ENCODE data around the gene TECPR2.
"Not testable (repeated sequence)": the region's sequence is repeated elsewhere in the genome, so short reads cannot be mapped to it uniquely, and the experiment has no call there.

Gene TECPR2

DNA sequence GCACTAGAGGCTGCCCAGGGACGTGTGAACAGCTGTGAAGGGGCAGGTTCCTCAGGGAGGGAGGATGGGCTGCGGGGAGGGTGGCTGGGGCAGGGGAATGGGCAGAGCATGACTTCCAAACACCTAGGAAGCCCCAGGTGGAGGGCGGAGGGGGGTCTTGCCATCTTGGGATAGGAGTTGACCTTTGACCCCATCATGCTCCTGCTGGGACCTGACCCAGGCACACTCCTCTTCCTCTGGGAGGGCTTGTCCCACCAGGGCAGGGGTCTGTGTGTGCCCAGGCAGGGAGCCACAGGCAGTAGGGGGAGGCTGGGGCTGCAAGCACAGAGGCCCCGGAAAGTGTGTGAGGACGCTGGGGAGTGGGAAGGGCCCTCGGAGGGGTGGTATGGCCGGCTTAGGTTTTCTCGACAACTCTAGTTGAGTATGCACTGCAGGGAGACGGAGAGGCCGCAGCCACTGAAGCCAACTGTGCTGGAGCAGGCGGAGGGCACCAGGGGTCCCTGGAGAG lies 150.1 kb downstream of the TECPR2 start:
- no peak for DNase-seq

DNA sequence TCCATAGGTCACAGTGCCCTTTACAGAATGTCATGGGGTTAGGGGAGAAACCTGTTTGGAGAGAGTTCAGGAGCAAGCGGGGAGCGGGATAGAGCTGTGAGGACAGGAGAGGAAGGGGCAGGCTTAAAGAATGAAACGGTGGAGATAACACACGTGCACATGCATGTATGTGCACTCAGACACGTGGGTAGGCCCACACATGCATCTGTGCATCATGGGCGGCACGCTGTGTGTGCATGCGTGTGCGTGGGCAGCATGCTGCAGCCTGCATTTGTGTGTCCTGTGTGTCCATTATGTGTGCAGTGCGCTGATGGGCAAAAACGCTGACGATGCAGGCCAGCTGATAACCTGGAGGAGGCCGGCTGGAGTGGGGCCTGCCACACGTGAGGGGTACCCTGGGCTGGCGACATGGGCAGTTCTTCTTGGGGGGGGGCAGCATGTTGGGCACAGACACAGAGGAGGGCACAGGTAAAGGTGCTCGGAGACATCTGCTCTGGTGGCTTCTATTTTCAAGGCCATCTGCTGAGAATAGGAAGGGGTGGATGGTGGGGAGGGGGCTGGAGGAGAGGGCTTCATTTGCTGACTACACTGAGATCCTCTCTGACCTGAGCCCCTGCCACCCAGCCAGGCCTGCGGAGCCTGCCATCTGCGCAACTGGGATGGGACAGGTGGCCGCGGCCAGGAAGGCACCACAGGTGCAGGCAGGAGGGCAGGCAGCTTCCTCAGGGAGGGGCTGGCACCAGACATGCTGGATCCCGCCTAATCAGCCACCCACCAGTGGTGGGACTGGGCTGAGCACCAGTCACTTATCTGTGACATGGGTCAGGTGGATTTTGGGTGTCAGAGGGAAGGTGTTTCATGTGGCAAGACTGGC lies 151.4 kb downstream of the TECPR2 start:
- no peak for DNase-seq

DNA sequence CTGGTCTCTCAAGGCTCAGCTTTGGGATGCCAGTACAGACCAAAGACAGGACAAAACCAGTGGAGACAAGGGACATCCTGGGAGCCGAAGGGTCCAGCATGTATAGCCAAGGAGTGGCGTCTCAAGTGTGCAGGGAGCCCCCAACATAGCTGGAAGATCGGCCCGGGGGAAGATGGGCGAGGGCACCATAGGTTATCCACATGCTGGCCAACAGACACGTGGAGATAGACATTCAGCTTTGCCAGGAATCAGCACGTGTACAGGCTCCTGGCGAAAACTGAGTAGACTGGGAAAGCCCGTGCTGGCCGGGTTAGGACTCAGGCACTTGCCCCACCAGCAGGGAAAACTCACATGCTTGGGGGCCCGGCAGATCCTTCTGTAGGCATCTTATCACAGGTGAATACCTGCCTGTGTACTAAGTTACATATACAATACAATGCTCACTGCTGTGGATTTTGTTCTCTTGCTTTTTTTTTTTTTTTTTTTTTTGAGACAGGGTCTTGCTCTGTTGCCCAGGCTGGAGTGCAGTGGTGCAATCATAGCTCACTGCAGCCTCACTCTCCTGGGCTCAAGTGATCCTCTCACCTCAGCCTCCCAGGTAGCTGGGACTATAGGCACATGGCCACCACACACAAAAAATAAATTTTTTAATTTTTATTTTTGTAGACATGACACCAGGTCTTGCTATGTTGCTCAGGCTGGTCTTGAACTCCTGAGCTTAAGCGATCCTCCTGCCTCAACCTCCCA lies 152.4 kb downstream of the TECPR2 start:
- DNase-seq: no peak

GRCh38 chr14:102516531-102517391 lies 154.0 kb downstream of the TECPR2 start:
- peak; percentile 18 for DNase-seq

- no peak for DNase-seq
Measured at GRCh38 chr14:102517392-102518062, 154.8 kb downstream of the TECPR2 start.

DNA sequence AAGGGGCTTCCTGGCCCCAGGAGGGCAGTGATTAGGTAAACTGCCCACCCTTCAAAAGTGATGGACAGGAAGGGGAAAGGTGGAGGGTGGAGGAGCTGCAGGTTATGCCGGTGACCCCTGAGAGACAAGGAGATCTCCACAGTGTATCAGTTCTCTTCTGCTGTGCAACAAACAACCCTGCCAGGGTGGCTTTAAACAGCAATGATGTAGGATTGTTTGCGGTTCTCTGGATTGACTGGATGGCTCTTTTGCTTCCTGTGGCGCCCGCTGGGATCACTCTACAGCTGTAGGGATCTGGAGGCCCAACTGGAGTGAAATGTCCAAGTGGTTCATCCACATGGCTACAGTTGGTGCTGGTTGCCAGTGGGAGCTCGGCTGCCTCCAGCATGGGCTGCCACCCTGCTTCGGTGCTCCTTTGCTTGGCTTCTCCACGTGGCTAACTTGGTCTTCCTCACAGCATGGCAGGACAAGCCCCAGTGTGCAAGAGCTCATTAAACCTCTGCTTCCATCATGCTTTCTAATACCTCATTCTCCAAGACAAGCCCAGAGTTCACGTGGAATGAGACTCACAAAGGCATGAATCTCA lies 155.4 kb downstream of the TECPR2 start:
- no peak for DNase-seq

DNA sequence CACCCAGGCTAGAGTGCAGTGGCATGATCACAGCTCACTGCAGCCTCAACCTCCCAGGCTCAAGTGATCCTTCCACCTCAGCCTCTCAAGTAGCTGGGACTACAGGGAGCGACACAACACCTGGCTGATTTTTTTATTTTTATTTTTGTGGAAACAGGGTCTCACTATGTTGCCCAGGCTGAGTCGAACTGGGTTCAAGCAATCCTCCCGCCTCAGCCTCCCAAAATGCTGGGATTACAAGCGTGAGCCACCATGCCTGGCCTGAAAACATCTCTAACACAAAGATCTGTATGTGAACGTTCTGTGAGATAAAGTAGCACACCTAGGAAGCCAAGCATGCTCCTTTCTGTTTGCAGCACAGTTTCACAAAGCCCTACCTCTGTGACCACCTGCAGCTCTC lies 157.0 kb downstream of the TECPR2 start:
- not testable (repeated sequence) for DNase-seq

DNA sequence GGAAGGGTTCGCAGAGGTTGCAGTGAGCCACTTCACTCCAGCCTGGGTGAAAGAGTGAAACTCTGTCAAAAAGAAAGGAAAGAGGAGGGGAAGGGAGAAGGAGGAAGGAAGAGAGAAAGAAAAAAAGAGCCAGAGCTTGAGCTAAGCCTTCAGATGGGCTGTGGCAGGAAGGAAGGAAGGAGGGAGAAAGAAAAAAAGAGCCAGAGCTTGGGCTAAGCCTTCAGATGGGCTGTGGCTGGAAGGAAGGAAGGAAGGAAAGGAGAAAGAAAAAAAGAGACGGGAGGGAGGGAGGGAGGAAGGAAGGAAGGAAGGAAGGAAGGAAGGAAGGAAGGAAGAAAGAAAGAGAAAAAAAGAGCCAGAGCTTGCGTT lies 160.4 kb downstream of the TECPR2 start:
- DNase-seq: no peak

- DNase-seq: no peak
Measured at GRCh38 chr14:102523569-102524450, 161.1 kb downstream of the TECPR2 start.

GRCh38 chr14:102524451-102525218 lies 161.9 kb downstream of the TECPR2 start:
- DNase-seq: peak; percentile 99

GRCh38 chr14:102525219-102525928 lies 162.6 kb downstream of the TECPR2 start:
- DNase-seq: peak; percentile 66

GRCh38 chr14:102525929-102526497 lies 163.3 kb downstream of the TECPR2 start:
- no peak for DNase-seq

DNA sequence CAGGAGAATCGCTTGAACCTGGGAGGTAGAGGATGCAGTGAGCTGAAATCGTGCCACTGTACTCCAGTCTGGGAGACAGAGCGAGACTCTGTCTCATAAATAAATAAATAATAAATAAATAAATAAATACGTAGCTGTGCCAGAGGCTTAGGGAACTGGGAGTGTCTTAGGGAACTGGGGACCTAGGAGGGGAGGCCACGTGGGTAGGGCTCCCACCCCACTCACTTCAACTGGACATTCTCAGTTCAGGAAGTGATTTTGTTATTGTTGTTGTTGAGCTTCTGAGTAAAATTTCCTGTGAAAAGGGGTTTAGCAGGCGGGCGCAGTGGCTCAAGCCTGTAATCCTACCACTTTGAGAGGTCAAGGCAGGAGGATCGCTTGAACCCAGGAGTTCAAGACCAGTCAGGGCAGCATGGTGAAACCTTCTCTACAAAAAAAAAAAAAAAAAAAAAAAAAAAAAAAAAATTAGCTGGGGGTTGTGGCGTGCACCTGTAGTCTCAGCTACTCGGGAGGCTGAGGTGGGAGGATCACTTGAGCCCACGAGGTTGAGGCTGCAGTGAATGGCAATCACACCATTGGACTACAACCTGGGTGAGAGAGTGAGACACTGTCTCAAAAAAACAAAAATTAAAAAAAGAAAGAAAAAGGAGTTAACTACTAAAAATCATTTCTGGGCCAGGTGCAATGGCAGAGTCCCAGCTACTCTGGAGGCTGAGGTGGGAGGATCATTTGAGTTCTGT lies 165.9 kb downstream of the TECPR2 start:
- no peak for DNase-seq

DNA sequence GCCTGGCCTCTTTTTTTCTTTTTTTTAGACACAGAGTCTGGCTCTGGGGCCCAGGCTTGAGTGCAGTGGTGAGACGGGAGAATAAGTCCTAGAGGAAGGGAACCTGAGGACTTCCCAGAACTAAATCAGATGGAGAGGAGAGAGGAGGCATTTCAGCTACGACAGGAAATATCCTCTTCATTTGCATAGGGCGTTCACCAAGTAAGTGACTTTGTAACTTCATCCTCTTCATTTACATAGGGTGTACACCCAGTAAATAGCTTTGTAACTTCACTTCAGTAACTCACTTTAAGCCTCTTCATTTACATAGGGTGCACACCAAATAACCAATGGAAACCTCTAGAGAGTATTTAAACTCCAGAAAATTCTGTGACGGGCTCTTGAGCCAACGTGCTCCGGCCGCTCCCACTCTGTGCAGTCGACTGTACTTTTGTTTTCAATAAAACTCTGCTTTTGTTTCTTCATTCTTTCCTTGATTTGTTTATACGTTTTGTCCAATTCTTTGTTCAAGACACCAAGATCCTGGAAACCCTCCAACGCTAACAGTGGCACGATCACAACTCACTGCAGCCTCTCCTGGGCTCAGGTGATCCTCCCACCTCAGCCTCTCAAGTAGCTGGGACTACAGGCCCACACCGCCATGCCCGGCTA lies 168.2 kb downstream of the TECPR2 start:
- DNase-seq: no peak

DNA sequence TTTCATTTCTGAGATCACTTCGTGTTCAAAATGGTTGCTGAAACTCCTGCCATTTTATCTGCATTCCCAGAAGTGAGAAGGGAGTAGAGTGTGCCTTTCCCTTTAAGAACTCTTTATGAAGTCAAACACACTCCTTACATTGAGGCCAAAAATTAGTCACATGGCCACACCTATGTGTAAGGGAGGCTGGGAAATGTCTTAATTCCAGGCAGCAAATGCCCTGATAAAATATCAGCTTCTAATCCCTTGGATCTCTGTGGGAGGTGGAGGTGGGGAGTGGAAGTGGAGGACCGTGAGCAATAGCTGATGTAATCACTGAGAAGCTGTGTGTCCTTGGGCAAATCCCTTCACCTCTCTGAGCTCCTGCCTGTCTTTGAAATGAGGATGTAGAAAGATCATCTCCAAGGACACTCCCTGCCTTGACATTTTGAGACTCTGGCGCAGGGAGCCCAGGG lies 169.5 kb downstream of the TECPR2 start:
- peak; percentile 55 for DNase-seq

DNA sequence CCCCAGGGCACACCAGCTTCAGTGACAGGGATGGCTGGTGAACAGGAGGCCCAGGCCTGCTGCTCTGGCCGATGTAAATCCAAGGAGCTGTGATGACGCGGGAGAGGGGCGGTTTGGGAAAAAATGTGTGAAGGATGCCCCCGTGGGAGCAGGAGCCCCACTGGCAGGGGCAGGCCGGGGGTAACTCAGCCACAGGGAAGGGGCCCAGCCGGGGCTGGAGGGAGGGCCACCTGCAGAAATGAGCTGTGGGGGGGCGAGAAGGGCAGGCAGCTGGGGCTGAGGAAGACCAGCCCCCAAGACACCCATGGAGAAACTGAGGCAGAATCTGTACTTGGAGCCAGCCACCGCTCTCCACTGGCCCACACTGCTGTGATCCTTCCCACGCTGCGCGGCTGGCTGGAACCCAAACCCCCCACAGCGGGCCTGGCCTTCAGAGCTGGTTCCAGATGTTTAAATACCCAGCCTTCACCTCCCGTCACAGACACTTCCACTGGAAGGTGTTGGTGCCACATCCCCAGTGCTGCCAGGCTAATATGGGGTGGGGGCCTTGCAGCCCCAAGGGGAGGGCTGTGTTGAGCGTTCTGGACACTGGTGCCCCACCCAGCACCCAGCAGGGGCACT lies 175.3 kb downstream of the TECPR2 start:
- DNase-seq: no peak

Measured in fibroblast of skin of right biceps (primary cell).